GM18508 (cell line): ENCODE data around the gene TTBK2.

Experiments
- ATAC-seq: cut with Tn5 transposase; IDR thresholded peaks from one replicate; pipeline ENCODE4 v1.9.1; 2021; ENCODE audit warnings: moderate number of reproducible peaks; ENCODE audit not compliant: insufficient read depth, unreplicated experiment

Gene TTBK2

DNA sequence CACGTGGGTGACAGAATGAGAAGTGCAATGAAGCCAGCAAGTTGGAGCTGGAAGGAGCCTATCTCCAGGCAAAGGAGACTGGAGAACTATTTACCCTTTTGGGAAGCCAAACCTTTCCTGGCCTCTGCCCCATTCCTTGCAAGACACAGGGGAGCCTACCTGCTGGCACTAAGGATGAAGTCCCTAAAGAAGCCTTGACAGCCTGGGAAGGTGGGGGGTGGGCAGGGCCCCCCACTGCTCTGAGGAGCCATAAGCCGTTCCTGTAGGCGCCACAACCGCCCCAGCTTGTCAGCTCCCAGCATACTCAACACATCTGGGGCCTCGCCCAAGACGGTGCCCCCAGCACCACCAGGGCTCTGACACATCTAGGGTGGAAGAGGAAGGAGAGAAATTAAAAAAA is 189.1 kb downstream of the TTBK2 start:
- no peak for ATAC-seq

DNA sequence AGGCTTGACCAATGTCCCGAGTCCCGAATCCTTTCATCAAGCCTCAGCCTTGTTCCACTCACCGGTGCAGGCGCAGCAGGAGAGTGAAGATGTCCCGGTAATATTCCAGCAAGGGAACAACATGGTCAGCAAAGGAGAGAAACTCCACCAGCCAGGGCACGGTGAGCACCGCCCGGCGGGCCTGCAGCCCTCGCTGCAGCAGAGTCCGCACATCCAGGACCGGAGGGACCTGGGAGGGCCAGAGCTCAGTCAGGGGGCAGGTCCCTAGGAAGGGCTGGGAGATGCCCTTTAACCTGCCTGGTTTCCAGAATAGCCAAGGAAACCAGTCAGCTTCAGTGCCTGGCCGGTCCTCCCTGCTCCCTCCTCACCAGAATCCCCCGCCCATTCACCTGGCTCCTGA is 190.0 kb downstream of the TTBK2 start:
- no peak for ATAC-seq

DNA sequence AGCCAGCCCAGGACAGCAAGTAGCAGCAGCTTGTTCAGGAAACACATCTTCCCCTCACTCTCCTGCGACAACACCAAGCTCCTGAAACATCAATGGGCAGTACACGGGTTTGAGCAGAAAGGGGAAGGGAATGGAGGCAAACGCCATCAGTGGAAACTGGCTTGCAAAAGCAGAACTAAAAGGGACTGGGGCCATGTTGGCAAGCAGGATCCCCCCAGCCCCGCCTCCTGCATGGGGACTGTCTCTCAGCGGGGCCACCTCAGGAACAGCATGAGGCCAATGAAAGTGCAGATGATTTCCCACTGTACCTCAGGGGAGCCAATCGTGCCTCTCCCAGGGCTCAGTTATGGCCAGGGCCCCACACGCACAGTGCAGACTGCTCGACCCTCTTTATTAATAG is 190.4 kb downstream of the TTBK2 start:
- no peak for ATAC-seq

DNA sequence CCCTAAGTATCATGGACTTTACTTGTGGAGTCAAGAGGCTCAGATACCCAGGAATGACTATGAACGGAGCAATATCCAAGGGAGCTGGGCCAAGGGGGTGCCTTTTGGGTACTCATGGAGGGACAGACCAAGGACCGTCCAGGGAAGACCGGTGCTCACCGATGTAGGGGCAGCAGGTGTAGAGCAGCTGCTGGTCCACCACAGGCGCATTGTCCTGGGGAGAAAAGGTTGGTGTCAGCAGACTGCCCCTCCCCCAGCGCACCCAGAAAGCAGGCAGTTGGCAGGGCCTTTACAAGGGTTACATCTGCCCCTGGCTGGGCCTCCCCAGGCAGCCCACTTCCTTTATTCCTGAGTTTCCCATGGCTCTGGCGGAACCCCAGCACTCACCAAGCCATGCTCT is 191.2 kb downstream of the TTBK2 start:
- no peak for ATAC-seq

- no peak for ATAC-seq
Observed at GRCh38 chr15:42728972-42729371, 191.6 kb downstream of the TTBK2 start.

DNA sequence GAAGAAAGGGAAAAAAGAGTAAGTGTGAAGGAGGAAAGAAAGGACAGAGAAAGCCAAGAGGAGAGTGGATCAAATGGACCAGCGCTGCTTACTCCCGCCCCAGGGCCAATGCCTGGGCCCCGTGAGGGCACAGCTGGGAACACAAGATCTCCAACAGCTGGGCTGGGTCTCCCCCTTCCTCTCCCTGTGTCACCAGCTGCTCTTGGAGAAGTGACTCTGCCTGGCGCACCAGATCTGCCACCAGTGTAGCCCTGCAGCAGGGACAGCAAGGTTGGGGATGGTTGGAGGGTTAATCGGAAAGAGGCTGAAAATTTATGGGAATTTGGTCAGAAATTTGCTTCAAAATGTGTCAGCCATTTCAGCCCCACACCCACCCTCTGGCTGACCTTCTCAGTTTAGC is 192.0 kb downstream of the TTBK2 start:
- no peak for ATAC-seq

DNA sequence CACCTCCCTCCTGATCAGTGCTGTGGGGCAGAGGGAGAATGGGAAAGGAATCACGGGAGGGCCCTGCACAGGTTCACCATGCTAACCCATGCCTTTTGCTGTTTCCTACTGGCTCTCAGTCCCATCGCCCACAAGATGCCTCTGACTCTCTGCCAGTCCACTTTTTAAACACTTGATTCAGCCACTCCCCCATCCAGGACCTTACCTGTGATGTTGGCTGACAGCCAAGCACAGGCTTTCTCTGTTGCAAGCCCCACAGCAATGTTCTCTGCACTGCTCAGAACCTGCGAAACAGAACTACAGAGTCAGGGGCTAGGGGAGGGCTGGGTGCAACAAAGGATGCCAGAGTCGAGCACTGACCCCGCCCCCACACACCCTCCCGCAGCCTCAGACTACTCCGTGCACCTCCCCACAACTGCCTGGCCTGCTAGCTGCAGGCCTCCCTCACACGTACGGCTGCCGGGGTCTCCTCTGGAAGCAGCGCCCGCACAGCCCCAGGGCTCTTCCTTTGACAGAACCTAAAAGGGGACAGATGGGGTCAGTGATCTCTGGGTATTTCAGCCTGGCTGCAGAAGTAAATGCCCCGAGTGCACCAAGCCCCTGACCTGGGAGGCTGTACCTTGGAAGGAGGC is 192.7 kb downstream of the TTBK2 start:
- no peak for ATAC-seq

DNA sequence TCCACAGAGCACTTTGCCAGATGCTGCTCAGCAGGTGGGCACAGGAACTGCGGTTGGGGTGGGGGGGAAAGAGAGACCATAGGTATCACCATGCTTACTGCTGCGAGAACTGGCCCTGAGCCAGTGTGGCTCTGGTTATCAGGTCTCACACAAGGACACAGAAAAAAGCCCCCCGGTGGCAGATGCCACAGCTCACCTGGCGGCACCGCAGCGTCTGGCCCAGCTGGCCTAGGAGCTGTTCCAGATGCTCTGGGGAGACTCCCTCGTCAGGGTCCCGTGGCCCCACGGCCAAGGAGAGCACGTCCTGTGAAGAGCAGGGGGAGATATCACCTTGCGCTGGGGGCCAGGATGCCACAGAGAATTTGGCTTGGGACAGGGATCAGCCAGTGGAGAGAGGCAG is 194.5 kb downstream of the TTBK2 start:
- ATAC-seq, result no peak

DNA sequence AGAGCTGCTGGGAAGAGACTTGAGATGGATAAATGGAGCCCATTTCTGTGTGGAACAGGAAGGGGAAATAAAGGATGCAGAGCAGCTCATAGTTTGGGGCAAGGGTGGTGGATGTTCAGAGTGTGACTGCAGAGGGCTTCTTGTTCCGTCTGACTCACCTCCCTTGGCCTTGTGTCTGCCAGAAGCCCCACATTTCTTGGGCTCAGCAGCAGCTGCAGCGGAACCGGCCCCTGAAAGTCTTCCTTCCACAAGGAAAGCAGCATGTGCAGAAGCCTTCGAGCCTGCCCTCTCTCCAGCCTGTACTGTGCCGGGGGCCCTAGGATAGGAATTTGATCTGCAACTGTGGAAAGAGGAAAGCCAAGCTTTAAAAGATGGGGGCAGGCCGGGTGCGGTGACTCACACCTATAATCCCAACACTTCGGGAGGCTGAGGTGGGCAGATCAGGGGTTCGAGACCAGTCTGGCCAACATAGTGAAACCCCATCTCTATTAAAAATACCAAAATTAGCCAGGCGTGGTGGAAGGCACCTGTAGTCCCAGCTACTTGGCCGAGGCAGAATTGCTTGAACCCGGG is 195.2 kb downstream of the TTBK2 start:
- no peak for ATAC-seq

DNA sequence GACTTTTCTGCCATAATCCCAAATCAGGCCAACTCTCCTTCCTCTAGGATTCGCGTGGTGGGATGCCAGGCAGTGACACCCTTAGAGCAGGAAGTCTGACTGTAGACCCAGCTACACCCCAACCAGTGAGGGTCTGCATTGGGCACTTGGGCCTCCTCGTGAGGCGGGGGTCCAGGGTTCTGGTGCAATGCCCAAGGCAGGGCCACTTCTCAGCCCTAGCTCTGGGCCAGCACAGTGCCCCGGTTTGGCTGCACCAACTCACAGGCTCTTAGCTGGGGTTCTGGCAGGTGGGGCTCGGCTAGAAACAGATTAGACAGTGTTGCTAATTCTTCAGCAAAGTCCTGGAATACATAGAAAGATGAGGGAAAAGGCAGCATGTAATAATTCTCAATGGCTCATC is 196.3 kb downstream of the TTBK2 start:
- no peak for ATAC-seq

- no peak for ATAC-seq
Observed at GRCh38 chr15:42723068-42723467, 197.5 kb downstream of the TTBK2 start.

- ATAC-seq, result no peak
Observed at GRCh38 chr15:42721916-42722315, 198.7 kb downstream of the TTBK2 start.

DNA sequence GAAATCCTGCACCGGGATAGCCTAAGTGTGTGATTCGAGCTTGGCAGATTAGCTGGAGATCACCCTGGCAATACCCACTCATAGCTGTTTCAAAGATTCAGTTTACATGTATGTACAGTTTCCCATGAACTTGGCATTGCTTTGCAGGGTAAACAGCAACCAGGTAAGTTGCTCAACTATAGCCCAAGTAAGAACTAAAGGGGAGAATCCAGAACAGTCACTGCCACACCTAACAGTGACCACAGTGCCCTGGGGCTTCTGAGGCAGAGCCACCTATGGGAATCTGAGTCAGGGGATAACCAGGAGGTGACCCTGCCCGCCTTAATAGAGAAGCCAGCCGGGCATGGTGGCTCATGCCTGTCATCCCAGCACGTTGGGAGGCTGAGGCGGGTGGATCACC is 199.6 kb downstream of the TTBK2 start:
- ATAC-seq, result no peak

DNA sequence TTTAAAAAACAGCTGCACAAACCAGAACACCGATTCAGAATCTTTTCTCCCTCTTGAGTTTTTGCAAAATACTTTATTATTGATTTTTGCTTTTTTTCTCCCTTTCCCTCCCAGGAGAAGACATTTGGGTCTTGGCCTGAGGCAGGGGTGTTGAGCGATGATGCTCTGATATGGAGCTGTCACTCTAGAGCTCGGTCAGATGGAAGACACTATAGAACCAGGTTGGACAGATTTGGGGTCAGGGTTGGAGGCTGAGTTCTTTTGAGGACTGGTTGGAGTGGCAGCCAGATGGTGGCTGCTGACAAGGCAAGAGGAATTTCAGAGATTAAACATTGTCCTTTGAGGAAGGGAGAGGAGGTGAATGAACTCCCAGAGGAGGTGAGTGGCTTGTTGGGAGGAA is 200.5 kb downstream of the TTBK2 start:
- no peak for ATAC-seq

GRCh38 chr15:42719043-42719442 is 201.5 kb downstream of the TTBK2 start:
- ATAC-seq, result no peak

- ATAC-seq, result no peak
Observed at GRCh38 chr15:42716626-42717025, 204.0 kb downstream of the TTBK2 start.

GRCh38 chr15:42716125-42716524 is 204.5 kb downstream of the TTBK2 start:
- ATAC-seq, result no peak

GRCh38 chr15:42712584-42712983 is 208.0 kb downstream of the TTBK2 start:
- no peak for ATAC-seq

DNA sequence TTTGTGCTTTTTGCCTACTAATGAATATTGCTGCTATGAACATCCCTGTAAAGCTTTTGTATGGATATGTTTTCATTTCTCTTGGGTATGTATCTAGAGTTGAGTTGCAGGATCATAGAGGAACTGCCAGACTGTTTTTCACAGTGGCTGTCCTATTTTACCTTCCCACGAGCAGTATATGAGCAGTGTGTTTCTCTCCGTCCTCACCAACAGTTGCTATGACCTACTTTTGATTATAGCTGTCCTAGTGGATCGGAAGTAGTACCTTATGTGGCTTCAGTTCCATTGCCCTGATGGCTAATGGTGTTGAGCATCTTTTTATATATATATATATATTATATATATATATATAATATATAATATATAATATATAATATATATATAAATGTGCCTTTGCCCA is 208.8 kb downstream of the TTBK2 start:
- no peak for ATAC-seq

DNA sequence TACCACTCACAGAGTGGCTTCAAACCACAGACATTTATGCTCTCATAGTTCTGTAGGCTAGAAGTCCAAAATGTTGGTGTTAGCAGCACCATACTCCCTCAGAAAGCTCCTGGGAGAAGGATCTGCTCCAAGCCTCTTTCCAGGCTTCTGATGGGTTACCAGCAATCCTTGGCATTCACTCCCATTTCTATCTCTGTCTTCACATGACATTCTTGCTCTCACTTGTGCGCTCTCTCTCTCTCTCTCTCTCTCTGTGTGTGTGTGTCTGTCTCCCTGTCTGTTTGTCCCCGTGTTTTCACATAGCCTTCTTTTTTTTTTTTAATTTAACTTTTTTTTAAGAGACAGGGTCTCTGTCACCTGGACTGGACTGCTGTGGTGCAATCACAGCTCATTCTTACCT is 209.9 kb downstream of the TTBK2 start:
- ATAC-seq, result no peak

- ATAC-seq, result no peak
Observed at GRCh38 chr15:42707873-42708544, 212.6 kb downstream of the TTBK2 start.

GRCh38 chr15:42707068-42707467 is 213.5 kb downstream of the TTBK2 start:
- ATAC-seq, result no peak
